Measurements from ENCODE around the gene RPL35A.
A peak's percentile ranks its signal among the peaks of the same experiment; 100 is the strongest.
"Not testable (repeated sequence)": the region's sequence is repeated elsewhere in the genome, so short reads cannot be mapped to it uniquely, and the experiment has no call there.

The RPL35A gene

DNA sequence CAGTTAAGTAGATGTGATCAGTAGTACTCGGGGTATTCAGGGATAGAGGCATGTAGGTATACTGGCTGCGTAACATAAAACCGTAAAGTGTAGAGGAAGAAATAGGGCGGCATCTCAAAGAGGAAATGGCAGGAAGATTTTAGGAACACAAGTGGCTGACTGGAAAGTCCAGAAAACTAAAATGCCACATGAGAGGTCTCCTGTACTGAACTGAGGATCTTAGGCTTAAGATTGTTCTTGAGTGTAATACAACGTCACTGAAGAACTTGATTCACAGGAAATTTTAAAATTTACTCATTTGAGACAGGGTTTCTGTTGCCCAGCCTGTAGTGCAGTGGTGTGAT is 7.8 kb downstream of the RPL35A start:
- H3K27ac Mint-ChIP-seq (ENCODE audit: low read depth) = no peak overlapping the region
- H3K36me3 Mint-ChIP-seq (ENCODE audit: insufficient read depth) = peaks cover 55% of the 10 kb centered on the region
- H3K9me3 Mint-ChIP-seq = no peaks in the 10 kb centered on the region
- DNase-seq (ENCODE audit: low spot score in 2 of 2) (no peak), ATAC-seq (replicated peaks; ENCODE audit: extremely low read depth, poor library complexity, severe bottlenecking) (no peak)
- H3K27me3 Mint-ChIP-seq = no peaks in the 10 kb centered on the region
- peaks cover 64% of the 10 kb centered on the region for H3K4me1 Mint-ChIP-seq
- H3K4me3 Mint-ChIP-seq = no peak overlapping the region

DNA sequence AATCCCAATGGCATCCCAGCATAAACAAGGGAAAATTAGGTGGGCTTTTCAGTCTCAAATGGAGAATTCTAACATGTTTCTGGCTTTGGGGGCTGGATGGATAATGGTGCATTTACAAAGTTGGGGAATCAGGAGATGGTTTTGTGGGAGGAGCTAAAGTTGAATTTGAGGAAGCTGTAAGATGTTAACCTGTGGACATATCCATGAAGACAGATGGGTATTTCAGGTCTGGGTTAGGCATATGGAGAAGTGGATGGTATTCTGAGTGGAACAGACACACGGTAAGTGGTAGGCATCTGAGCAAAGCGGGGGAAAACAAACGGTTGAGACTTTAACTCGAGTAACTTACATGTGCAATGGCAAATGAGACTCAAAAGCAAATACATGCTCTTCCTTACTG is 8.4 kb downstream of the RPL35A start:
- peak overlapping the region; percentile 76 for H3K27ac Mint-ChIP-seq (ENCODE audit: low read depth)
- H3K36me3 Mint-ChIP-seq (ENCODE audit: insufficient read depth) = peaks cover 49% of the 10 kb centered on the region
- ATAC-seq (replicated peaks; ENCODE audit: extremely low read depth, poor library complexity, severe bottlenecking) (no peak), DNase-seq (ENCODE audit: low spot score in 2 of 2) (no peak)
- no peaks in the 10 kb centered on the region for H3K9me3 Mint-ChIP-seq
- H3K27me3 Mint-ChIP-seq = no peaks in the 10 kb centered on the region
- H3K4me3 Mint-ChIP-seq = peak overlapping the region; percentile 51
- peaks cover 59% of the 10 kb centered on the region for H3K4me1 Mint-ChIP-seq

DNA sequence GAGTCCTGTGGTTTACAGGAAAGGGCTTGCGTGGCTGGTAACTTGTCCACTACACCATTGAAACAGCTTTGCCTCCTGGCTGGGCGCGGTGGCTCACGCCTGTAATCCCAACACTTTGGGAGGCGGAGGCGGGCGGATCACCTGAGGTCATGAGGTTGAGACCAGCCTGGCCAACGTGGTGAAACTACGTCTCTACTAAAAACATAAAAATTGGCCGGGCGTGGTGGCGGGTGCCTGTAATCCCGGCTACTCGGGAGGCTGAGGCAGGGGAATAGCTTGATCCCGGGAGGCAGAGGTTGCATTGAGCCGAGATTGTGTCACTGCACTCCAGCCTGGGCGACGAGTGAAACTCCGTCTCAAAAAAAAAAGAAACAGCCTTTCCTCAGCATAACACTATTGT is 8.9 kb downstream of the RPL35A start:
- Mint-ChIP-seq H3K4me1 (peaks cover 54% of the 10 kb centered on the region), H3K36me3 (ENCODE audit: insufficient read depth) (peaks cover 44% of the 10 kb centered on the region)

DNA sequence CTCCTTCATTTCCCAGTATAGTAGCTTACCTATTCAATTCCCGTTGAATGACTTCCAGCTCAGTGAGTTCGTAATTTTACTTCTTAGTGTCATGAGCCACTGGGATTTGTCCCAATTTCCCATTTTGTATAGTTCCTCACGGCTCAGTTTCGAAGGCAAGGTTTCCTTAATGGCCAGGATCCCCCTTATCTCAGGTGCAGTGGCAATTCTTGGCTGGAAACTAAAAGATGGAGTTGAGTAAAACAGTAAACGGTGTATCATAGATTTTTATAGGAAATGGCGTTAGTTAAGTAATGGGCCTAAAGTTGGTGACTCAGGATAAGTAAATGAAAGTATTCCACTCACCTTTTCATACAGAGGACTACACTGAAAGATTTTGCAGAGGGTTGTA is 9.5 kb downstream of the RPL35A start:
- no peaks in the 10 kb centered on the region for H3K27me3 Mint-ChIP-seq
- no peak for ATAC-seq (replicated peaks; ENCODE audit: extremely low read depth, poor library complexity, severe bottlenecking)
- peaks cover 37% of the 10 kb centered on the region for H3K36me3 Mint-ChIP-seq (ENCODE audit: insufficient read depth)
- H3K4me3 Mint-ChIP-seq = peak overlapping the region; percentile 85
- no peaks in the 10 kb centered on the region for H3K9me3 Mint-ChIP-seq
- peaks cover 49% of the 10 kb centered on the region for H3K4me1 Mint-ChIP-seq
- DNase-seq (ENCODE audit: low spot score in 2 of 2) = no peak
- peak overlapping the region; percentile 76 for H3K27ac Mint-ChIP-seq (ENCODE audit: low read depth)

More for the DNA sequence above, 8.9 kb downstream of the RPL35A start:
- peak overlapping the region; percentile 76 for H3K27ac Mint-ChIP-seq (ENCODE audit: low read depth)
- ATAC-seq (replicated peaks; ENCODE audit: extremely low read depth, poor library complexity, severe bottlenecking); DNase-seq (ENCODE audit: low spot score in 2 of 2); H3K4me3 Mint-ChIP-seq; H3K27me3 Mint-ChIP-seq; H3K9me3 Mint-ChIP-seq: not testable (repeated sequence)

DNA sequence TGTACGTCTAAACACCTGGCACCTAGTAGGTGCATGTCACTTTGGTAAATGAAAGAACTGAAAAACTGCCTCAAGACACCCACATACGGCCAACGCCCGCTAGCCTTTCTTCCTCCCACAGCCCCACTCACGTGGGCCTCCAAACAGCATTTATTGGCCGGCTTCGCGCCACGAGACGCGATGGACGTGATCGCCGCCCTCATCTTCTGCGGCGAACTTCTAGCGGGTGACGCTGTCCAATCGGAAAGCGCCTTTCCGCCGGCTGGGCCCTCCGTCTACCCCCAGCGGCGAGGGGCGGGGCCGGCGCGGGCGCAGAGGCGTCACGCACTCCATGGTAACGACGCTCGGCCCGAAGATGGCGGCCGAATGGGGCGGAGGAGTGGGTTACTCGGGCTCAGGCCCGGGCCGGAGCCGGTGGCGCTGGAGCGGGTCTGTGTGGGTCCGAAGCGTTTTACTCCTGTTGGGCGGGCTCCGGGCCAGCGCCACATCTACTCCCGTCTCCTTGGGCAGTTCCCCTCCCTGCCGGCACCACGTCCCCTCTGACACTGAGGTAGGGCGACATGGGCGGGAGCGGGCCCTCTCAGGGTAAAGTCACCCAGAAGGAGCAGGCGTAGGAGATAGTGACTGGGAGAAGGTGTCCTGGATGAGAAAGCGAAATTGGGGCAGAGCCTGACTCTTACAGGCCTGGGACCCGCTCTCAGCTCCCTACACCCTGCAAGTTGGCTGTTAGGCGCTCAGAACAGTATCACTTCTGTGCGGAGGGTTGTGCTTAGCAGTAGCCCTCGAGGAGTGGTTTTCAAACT is 10.1 kb downstream of the RPL35A start, which contains the start of gene LMLN:
LMLN (plus strand) TSS at position 327 of the 803 bp plus-strand sequence; CDS start at position 356, 29 bp downstream.
- Mint-ChIP-seq H3K4me3 (peak within 1 kb of the TSS; percentile 85), H3K4me1 (peaks cover 49% of the 10 kb centered on the region), H3K27ac (ENCODE audit: low read depth) (peak within 1 kb of the TSS; percentile 76), H3K9me3 (no peaks in the 10 kb centered on the region), H3K36me3 (ENCODE audit: insufficient read depth) (peaks cover 31% of the 10 kb centered on the region), H3K27me3 (no peaks in the 10 kb centered on the region)
- DNase-seq (ENCODE audit: low spot score in 2 of 2) (peak; percentile 82 to 91), ATAC-seq (replicated peaks; ENCODE audit: extremely low read depth, poor library complexity, severe bottlenecking) (peak; percentile 94)

DNA sequence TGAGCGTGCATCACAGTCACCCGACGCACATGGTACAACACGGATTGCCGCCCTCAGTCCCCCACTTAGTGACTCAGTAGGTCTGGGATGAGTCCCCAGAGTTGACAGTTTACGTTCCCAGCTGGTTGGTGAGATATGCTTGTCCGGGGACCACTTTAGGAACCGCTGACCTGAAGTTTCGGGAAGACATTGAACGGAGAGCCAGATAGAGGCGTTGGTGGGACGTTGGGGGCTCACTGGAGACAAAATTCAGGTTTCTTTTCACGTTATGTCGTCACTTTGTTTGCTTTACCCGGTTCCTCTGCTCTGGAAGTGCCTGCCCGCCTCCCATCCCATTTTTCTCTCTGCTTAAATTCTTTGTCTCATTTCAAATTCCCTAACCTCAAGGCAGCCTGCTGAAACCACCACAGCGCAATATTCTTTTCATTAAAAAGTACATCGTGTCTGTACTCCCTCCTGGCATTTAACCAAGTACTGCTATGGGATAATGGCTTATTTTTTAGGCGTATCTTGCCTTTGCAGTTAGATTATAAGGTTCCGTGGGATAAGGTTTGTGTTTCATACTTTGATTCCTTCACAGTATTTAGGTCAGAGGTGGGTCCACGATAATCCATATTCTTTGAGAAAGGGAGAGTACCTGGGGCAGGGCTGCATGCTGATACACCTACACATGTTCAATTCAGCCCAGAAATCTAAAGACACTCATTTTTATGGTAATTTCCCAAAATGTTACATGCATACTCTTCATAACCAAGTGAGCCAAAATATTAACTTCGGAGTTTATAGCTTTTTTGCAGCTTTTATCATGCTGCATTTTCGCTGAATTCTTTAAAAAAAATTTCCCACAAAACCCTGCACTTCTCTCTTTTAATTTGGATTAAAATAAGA is 10.9 kb downstream of the RPL35A start:
- no peaks in the 10 kb centered on the region for H3K9me3 Mint-ChIP-seq
- ATAC-seq (replicated peaks; ENCODE audit: extremely low read depth, poor library complexity, severe bottlenecking) (no peak), DNase-seq (ENCODE audit: low spot score in 2 of 2) (no peak)
- H3K27ac Mint-ChIP-seq (ENCODE audit: low read depth) = peak overlapping the region; percentile 76
- peaks cover 23% of the 10 kb centered on the region for H3K36me3 Mint-ChIP-seq (ENCODE audit: insufficient read depth)
- peak overlapping the region; percentile 85 for H3K4me3 Mint-ChIP-seq
- peaks cover 49% of the 10 kb centered on the region for H3K4me1 Mint-ChIP-seq
- H3K27me3 Mint-ChIP-seq = no peaks in the 10 kb centered on the region

DNA sequence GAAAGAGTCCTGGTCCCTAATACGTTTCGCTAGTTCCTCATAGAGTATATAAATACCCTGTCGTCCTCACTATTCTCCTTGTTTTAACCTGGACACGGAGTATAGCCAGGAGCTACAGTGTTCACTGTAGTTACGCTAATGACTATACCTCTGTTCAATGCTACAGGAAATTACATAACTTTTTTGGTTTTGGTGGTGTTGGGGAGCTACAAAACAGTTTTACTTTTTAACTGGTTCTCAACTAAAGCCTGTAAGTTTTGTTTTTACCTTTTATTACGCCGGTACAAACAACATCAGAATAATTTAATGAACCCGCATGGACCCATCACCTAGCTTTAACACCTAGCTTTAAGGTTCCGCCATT is 11.6 kb downstream of the RPL35A start:
- Mint-ChIP-seq H3K27me3 (no peaks in the 10 kb centered on the region), H3K27ac (ENCODE audit: low read depth) (peak overlapping the region; percentile 76), H3K4me1 (peaks cover 49% of the 10 kb centered on the region), H3K4me3 (peak overlapping the region; percentile 85), H3K9me3 (no peaks in the 10 kb centered on the region), H3K36me3 (ENCODE audit: insufficient read depth) (peaks cover 17% of the 10 kb centered on the region)
- ATAC-seq (replicated peaks; ENCODE audit: extremely low read depth, poor library complexity, severe bottlenecking) (no peak), DNase-seq (ENCODE audit: low spot score in 2 of 2) (no peak)

DNA sequence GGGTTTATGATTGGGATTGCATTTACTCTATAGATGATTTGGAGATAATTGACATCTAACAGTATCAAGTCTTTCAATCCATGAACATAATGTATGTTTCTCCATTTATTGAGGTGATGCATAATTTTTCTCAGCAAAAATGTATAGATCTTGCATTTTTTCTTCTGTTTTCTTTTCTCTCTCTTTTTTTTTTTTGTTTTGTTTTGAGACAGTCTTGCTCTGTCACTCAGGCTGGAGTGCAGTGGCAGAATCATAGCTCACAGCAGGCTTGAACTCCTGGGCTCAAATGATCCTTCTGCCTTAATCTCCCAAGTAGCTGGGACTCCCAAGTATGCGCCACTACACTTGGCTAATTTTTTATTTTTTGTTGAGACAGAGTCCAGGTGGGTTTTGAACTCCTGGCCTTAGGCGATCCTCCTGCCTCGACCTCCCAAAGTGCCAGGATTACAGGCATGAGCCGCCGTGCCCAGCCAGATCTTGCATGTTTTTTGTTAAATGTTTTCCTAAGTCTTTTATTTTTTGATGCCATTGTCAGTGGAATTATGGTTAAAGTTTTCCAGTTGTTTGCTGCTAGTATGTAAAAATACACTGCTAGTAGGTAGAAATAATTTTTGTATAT is 13.1 kb downstream of the RPL35A start:
- H3K4me3 Mint-ChIP-seq = no peak overlapping the region
- H3K9me3 Mint-ChIP-seq = peaks cover 6% of the 10 kb centered on the region
- H3K27me3 Mint-ChIP-seq = no peaks in the 10 kb centered on the region
- H3K4me1 Mint-ChIP-seq = peaks cover 38% of the 10 kb centered on the region
- ATAC-seq (replicated peaks; ENCODE audit: extremely low read depth, poor library complexity, severe bottlenecking) = no peak
- H3K27ac Mint-ChIP-seq (ENCODE audit: low read depth) = no peak overlapping the region
- no peak for DNase-seq (ENCODE audit: low spot score in 2 of 2)
- H3K36me3 Mint-ChIP-seq (ENCODE audit: insufficient read depth) = peaks cover 11% of the 10 kb centered on the region

DNA sequence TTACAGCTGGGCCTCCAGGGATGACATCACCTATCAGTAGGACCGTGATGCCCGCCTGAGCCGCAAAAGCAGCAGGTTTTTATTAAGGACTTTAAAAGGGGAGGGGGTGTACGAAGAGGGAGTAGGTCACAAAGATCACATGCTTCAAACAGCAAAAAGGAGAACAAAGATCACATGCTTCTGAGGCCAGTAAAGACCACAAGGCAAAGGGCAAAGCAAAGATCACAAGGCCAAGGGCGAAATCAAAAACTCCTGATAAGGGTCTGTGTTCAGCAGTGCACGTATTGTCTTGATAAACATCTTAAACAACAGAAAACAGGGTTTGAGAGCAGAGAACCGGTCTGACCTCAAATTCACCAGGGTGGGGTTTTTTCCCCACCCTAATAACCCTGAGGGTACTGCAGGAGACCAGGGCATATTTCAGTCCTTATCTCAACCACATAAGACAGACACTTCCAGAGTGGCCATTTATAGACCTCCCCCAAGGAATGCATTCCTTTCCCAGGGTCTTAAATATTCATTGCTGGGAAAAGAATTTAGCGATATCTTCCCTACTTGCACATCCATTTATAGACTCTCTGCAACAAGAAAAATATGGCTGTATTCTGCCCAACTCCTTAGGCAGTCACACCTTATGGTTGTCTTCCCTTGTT is 17.5 kb downstream of the RPL35A start:
- not testable (repeated sequence) for H3K4me1 Mint-ChIP-seq; DNase-seq (ENCODE audit: low spot score in 2 of 2); ATAC-seq (replicated peaks; ENCODE audit: extremely low read depth, poor library complexity, severe bottlenecking); H3K27ac Mint-ChIP-seq (ENCODE audit: low read depth); H3K9me3 Mint-ChIP-seq; H3K27me3 Mint-ChIP-seq; H3K36me3 Mint-ChIP-seq (ENCODE audit: insufficient read depth); H3K4me3 Mint-ChIP-seq

DNA sequence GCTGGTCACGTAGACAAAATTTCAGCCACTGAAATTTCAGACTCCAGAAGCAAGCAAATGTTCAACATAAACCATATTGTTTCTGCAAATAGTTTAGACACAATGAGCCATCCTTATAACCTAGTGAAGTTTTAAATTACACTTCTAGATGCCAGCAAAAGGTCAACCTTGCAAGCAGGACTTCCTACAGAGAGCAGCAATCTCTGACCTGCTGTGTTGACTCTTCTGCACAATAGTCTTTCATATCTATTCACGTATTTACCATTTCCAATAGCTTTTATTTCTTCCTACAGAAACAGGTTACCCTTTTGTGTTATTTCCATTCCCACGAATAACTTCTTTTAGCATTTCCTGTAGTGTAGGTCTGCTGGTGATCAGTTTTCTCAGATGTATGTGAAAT is 20.6 kb downstream of the RPL35A start:
- no peak overlapping the region for H3K27ac Mint-ChIP-seq (ENCODE audit: low read depth)
- peaks cover 12% of the 10 kb centered on the region for H3K9me3 Mint-ChIP-seq
- H3K36me3 Mint-ChIP-seq (ENCODE audit: insufficient read depth) = no peaks in the 10 kb centered on the region
- DNase-seq (ENCODE audit: low spot score in 2 of 2) (no peak), ATAC-seq (replicated peaks; ENCODE audit: extremely low read depth, poor library complexity, severe bottlenecking) (no peak)
- no peaks in the 10 kb centered on the region for H3K27me3 Mint-ChIP-seq
- no peaks in the 10 kb centered on the region for H3K4me1 Mint-ChIP-seq
- no peak overlapping the region for H3K4me3 Mint-ChIP-seq

DNA sequence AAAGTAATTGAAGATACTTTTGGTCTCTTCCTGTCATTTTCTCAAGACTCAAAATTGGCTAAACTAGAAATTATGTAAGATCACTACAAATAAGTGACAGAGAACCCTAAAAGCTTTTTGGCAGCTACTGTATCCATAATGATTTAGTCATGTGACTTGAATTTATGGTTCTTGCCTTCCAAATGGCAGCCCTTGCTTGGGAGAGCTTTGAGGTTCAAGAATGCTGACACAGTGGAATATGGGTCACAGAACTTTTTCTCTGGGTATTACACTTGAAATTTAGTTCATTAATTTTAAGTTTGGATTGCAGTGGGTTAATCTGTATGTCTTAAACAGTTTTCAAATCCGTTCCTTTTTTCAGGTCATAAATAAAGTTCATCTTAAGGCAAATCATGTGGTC is 24.0 kb downstream of the RPL35A start:
- ATAC-seq (replicated peaks; ENCODE audit: extremely low read depth, poor library complexity, severe bottlenecking) (no peak), DNase-seq (ENCODE audit: low spot score in 2 of 2) (no peak)
- Mint-ChIP-seq H3K9me3 (peaks cover 7% of the 10 kb centered on the region), H3K27me3 (no peaks in the 10 kb centered on the region), H3K4me1 (no peaks in the 10 kb centered on the region), H3K27ac (ENCODE audit: low read depth) (no peak overlapping the region), H3K4me3 (no peak overlapping the region), H3K36me3 (ENCODE audit: insufficient read depth) (peaks cover 3% of the 10 kb centered on the region)

DNA sequence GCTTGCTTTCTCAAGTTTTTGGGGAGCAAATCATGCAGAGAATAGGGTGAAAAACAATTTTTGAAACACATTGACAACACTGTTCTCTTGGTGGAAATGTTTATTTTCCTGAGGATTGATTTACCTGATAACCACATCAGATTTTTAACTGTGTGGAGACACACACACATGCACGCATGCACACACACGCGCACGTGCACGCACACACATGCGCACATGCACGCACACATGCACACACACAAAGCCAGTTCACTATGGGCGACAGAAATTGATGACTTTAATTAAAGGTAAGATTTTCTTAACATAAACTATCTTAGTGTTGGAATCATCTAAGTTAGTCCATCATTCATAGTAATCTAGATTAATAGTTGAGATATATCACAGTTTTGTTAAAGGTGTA is 25.3 kb downstream of the RPL35A start:
- Mint-ChIP-seq H3K4me3 (no peak overlapping the region), H3K27me3 (no peaks in the 10 kb centered on the region), H3K9me3 (peaks cover 7% of the 10 kb centered on the region), H3K4me1 (no peaks in the 10 kb centered on the region), H3K27ac (ENCODE audit: low read depth) (no peak overlapping the region), H3K36me3 (ENCODE audit: insufficient read depth) (peaks cover 3% of the 10 kb centered on the region)
- no peak for DNase-seq (ENCODE audit: low spot score in 2 of 2)
- ATAC-seq (replicated peaks; ENCODE audit: extremely low read depth, poor library complexity, severe bottlenecking) = no peak

Data from central memory CD8-positive, alpha-beta T cell (primary cell).